OCI-LY1 (cell line): ENCODE results near the gene NEK2.

Source experiments
- CTCF ChIP-seq: fragments of 200-600 bp; sonication (generic), shearing (Covaris generic); IDR thresholded peaks from 2 replicates; pipeline ENCODE4 v1.5.1; 2017; ENCODE audit warnings: mild to moderate bottlenecking, antibody characterized with exemption, low read length, moderate library complexity, mixed read lengths
- EZH2 ChIP-seq: fragments of 200-600 bp; sonication (generic), shearing (Covaris generic); IDR thresholded peaks from 2 replicates; pipeline ENCODE4 v1.8.0; 2017; ENCODE audit warnings: borderline replicate concordance, mixed run types, mild to moderate bottlenecking, antibody characterized with exemption, low read length, moderate library complexity, mixed read lengths

- TF ChIP-seq CTCF (no peak), EZH2 (no peak)
These were observed 8.9 kb upstream of the NEK2 start for GRCh38 chr1:211684331-211684730.
